GM03348 (cell line): Measurements from ENCODE around the gene MYCBP2.
"Not testable (repeated sequence)": the region's sequence is repeated elsewhere in the genome, so short reads cannot be mapped to it uniquely, and the experiment has no call there.

Source experiments
- DNase-seq: peaks from one replicate; pipeline ENCODE4 v3.0.0; 2012; ENCODE audit warnings: low spot score

Gene MYCBP2

DNA sequence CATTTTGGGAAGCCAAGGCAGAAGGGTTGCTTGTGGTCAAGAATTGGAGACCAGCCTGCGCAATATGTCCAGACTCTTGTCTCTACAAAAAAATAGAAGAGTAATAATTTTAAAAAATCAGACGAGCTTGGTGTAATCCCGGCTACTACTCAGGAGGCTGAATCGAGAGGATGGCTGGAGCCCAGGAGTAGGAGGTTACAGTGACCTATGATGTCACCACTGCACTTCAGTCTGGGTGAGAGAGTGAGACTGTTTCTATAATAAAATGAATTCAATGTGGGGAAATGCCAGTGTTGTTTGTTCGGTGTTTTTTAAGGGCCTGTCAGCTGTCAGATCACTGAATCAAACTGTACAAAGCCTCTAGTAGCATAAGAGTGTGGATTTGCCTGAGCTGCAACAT is 298.7 kb downstream of the MYCBP2 start:
- DNase-seq: no peak

DNA sequence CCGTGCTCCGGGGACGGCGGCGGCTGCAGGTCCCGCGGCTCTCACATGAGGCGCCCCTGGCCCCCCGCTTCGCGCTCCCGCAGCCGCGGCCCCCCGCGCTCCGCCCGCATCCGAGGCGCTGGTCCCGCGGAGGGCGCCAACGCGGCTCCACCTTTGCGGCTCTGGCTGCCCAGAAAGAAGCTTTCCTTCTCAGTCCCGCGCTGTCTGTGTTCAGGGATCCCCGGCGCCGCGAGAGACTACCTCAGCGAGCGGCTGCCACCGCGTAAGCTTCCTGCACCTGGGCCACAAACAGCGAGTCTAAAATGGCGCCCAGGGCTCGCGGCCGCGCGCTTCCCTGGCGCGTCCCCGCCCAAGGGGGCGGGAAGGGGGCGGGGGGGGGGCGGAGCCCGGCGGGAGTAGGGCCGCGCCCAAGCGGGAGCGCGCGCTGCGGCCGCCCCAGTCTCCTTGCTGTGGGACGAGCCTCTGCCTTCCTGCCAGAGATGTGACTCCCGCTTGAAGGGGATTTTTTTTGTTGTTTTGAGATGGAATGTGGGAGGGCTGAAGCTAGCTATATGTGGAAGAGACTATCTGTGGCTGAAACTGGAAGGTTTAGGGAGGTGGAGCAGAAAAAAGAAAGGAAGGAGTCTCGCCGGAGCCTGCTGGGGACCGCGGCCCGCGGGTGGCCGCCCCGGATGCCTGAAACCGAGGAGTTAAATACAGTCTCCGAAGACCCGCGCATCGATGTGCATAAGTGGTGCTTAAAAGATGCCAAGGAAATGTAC is 299.9 kb downstream of the MYCBP2 start, which contains the start of gene FBXL3:
FBXL3 (minus strand) TSS at position 299 of the 761 bp plus-strand sequence. CDS start 5,299 bp downstream, outside the sequence.
- DNase-seq: peak; percentile 98

DNA sequence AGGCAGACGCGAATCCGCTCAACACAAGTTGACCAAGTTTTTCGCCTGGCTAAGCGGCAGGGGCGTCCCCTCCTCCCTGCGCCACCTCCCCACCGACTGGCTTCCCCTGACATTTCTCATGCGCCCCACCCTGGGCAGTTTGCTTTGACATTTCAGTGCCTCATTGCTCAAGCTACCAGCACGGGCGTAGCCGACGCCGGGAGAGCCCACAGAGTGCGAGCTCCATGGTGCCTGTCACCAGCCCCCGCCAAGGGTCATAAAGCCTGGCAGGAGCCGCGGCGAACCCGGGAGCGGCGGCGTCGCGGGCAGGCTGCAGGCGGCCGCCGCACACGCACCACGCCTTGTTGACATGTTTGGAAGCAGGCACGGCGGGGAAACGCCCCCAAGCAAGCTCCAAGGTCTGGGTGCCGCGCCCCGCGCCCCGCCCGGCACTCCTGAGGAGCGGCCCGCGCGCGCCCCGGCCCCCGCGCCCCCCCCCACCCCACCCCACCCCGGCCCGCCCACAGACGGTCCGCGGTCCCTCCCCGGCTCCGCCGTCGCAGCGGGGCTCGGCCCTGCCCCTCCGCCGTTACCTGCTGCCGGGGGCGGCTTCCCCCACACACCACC is 300.5 kb downstream of the MYCBP2 start:
- DNase-seq: peak; percentile 89

DNA sequence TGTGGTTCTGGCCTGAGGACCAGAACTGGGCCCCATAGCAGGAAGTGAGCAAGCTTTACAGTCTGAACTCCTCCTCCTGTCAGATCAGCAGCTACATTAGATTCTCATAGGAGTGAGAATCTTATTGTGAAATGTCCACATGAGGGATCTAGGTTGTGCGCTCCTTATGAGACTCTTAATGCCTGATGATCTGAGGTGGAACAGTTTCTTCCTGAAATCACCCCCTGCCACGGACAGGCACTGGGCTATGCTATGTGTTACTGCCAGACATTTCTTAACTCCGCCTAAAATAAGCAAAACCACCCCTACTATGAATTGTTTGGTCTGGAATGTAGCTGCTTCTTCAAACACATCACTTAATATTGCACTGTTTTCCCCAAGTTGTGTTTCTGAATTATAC is 304.6 kb downstream of the MYCBP2 start:
- peak; percentile 49 for DNase-seq

DNA sequence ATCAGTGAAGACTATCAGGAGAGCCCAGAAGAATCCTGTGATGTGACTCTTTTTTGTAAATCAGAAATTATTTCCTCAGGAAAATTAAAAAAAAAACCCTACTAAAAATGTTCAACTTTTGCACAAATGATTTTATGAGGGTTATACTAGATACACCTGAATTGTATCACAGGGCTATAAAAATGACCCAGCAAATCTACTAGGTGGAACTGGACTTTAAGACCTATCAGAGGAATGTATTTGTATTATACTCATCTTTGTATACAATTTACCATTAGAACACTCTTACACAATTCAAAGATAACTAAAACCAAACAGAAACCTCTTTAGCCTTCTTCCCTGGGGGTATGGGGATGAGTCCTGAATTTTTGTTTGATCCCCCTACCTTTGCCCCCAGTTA is 307.1 kb downstream of the MYCBP2 start:
- no peak for DNase-seq

DNA sequence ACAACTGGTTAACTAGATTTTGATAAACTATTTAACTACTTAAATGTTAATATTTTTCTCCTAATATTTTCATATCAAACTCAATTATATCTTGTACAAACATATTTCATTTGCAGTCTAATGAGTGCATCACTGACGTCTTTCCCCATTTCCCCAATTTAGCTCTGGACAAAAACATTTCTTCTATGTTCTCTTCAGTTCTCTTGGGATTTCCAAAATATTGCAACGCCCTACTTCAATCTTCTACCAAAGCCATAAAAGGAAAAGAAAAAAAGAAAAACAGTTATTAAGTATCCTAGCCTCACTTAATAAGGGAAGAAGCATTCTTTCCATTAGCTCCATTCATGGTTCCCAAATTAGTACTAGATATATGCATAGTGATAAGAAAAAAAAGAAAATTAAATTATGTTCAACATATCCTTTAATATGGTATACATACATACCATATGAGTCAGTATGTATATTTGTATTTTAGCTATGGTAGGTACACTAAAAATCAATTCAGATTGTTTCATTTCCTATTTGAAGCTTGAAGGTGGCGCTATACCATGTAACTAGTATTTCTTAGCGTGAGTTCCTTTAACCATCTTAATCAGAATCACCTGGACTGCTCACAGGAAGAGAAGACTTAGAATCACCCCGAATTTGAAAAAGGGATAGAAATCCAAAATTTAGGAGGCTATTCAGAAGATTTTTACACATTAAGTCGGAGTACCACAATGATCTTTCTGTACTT is 309.8 kb downstream of the MYCBP2 start:
- no peak for DNase-seq

DNA sequence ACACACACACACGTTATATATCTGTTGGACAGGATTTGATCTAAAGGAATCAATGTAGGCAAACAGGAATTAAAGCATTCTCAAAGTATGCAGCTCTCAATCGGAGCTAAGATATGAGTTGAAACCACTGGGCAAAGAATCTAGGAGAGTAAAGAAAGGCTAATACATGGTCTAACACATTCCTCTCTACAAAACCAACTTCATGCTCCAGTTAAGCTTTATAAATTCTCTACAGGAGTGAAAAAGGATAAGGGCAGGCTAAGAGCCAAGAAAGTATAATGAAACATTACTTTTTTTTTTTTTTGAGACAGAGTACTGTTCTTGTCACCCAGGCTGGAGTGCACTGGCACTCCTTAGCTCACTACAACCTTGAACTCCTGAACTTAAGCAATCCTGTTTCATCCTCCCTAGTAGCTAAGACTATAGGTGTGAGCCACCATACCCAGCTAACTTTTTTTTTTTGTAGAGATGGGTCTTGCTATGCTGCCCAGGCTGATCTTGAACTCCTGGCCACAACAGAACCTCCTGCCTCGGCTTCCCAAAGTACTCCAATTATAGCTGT is 310.6 kb downstream of the MYCBP2 start:
- DNase-seq: no peak

DNA sequence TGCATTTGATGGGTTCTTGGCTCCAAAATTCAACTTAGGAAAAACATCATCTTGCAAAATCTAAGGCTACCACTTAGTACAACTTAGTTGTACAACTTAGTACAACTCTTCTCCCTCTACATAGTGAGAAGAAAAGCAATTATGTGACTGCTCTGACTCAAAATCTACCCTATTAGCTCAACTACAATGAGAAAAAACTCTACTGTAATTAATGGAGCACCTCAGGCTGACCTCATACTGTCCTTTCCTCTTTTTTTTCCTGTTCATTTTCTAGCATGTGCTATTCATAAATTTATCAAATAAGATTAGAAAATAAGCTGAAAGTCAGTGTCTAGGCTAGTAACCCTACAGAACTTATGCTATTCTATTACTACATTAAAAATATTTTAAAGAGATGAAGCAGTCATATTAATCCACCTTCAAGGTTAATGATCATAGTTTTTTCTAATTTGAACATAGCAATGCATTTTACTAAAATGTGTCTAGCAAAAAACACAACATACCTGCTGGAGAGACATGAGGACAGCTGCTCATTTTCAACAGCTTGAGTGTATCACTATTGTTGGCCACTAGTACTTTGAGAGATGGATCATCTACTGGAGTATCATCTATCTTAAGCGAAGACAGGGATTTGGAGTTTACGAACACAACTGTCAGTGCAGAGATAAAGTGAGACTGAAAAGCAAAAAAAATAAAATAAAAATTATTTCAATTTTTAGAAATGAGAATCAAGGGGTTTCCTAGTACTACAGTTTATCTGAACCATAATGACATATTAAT is 311.8 kb downstream of the MYCBP2 start:
- DNase-seq: no peak

DNA sequence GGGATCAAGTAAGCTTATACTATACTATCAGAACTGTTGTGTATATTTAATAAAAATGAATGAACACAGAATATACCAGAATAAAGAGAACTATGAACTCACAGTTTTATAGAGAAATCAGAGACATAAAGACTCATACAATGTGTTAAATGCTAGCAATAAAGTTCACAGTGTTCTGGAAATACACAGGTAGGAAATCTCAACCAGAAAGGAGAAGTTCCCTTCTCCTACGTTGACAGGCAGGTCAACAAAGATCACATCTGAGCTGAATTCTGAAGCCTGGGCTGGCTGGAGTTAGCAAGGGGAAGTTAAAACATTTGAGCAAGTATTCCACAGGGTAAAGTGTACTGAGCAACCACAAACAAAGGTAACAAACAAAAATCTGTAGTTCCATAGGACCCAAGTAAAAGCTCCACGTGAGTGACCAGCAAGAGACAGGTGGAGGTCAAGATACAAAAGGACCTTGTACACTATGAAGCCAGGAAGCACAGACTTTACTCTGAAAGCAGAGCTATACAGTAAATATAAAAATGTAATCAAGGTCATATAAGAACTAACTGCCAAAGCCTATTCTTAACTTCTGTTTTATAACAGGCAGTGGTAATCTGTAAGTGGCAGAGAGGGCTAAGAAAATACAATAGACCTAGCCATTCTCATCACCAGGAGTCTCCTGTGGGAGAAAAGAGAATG is 312.9 kb downstream of the MYCBP2 start:
- no peak for DNase-seq

DNA sequence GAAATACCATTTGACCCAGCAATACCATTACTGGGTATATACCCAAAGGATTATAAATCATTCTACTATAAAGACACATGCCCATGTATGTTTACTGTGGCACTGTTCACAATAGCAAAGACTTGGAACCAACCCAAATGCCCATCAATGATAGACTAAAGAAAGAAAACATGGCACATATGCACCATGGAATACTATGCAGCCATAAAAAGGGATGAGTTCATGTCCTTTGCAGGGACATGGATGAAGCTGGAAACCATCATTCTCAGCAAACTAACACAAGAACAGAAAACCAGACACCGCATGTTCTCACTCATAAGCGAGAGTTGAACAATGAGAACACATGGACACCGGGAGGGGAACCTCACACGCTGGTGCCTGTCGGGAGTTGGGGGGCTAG is 317.2 kb downstream of the MYCBP2 start:
- DNase-seq: not testable (repeated sequence)

DNA sequence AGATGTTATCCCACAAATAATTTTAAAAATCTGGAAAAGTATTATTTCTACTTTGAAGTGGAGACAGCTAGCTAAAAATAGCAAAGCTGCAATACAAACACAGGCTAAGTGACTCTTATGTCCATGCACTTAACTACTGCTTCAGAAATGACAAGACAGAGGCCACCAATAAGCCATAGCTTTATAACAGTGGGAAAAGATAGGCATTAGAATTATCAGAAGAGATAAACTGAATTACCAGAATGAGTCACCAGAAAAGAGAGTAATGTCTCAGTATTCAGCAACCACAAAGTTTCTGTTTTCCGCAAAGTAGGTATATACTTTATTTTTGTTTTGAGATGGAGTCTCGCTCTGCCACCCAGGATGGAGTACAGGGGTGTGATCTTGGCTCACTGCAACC is 317.9 kb downstream of the MYCBP2 start:
- DNase-seq: no peak

DNA sequence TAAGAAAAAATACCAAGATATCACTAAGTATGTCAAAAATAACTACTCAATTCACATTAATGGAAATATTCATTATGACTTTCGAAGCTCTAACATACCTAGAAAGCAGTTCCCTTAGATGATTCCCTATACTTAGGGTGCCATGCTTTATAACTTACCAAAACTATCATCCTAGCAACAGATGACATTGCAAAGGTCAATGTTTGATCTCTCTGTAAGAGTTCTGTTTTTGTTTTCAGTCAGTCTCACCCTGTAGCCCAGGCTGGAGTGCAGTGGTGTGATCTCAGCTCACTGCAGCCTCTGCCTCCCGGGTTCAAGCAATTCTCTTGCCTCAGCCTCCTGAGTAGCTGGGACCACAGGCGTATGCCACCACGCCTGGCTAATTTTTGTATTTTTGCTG is 318.6 kb downstream of the MYCBP2 start:
- DNase-seq: not testable (repeated sequence)

DNA sequence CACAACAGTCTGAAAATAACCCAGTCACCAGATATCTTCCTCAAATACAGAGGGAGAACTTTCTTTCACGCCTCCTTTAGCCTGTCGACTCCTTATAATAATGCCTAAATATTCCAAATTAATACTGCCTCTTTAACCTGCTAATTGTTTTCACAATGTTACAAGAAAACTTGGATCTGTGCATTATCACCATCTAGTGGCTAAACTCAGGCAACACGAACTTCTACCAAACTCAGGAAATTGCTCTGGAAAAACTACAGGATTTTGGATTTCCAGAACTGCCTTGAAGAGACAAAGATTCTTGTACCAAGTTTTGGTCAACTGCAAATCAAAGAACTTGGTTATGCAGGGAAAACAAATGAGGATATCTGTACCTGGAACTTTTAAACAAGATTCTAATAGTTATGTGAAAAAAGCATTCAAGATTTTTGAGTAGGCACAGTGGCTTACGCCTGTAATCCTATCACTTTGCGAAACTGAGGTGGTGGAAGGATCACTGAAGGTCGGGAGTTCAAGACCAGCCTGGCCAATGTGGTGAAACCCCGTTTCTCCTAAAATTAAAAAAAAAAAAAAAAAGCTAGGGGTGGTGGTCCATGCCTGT is 324.2 kb downstream of the MYCBP2 start:
- DNase-seq: peak; percentile 57

DNA sequence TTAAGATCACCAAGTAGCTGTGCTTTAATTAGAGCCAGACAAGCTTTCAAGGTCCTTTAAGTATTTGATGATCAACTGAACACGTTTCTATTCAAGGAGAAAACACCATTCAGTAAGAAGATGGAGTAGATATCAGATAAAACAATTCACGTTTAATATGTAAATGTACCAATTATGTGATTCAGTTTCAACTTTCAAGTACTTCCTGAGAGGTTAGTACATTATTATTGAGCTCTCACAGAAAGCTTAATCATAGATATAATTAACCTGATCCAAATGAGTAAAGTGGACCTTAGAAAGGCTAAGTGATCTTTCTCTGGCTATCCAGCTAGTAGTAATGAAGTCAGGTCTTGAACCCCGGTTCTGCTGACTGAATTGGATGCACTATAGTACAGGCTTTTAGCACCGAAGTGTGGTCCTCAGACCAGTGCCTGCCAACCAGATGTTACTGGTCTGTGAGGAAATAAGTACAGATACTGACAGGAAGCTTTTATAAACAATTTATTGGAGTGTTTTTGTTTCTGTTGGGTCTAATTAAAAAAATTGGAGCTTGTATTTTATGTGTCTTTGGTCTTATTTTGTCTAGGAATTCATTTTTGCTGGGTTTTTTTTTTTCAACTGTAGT is 324.8 kb downstream of the MYCBP2 start:
- no peak for DNase-seq

DNA sequence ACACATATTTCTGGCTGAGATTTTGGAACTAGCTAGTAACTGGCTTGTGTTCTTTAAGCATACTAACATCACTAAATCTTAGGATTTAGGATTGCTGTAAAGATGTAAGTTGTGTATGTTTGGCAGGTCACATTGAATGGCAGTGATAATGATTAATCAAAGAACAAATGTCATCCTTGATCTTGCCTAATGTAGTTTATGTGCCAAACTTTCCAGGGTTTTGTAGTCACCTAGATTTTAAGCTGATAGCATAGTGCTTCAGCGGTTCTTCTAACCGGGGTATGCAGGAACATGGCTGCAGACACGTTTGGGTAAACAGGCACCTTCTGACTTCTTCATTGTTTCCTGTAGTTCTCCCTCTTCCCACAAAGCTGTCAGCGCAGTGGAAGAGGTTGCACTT is 325.4 kb downstream of the MYCBP2 start:
- DNase-seq: no peak

DNA sequence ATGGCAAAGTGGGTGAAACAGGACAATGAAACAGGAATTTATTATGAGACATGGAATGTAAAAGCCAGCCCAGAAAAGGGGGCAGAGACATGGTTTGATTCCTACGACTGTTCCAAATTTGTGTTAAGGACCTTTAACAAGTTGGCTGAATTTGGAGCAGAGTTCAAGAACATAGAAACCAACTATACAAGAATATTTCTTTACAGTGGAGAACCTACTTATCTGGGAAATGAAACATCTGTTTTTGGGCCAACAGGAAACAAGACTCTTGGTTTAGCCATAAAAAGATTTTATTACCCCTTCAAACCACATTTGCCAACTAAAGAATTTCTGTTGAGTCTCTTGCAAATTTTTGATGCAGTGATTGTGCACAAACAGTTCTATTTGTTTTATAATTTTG is 326.4 kb downstream of the MYCBP2 start:
- peak; percentile 31 for DNase-seq
